Measurements from ENCODE around the gene VTI1B.
"Not testable (repeated sequence)": the region's sequence is repeated elsewhere in the genome, so short reads cannot be mapped to it uniquely, and the experiment has no call there.

GRCh38 chr14:67626131-67626530, 48.3 kb downstream of the VTI1B start:
- TF ChIP-seq SP1 (IDR thresholded peaks at IDR 0.05); LEF1 (IDR thresholded peaks at IDR 0.05; ENCODE audit: borderline replicate concordance); BHLHE40 (IDR thresholded peaks at IDR 0.05; ENCODE audit: borderline replicate concordance); NFRKB (IDR thresholded peaks at IDR 0.05); ELF4 (IDR thresholded peaks at IDR 0.05); L3MBTL2 (conservative IDR thresholded peaks at IDR 0.05); FOXM1 (IDR thresholded peaks at IDR 0.05; ENCODE audit: borderline replicate concordance); SUZ12 (IDR thresholded peaks at IDR 0.05); FOXA1 (IDR thresholded peaks at IDR 0.05); ZNF384 (IDR thresholded peaks at IDR 0.05); ARNT (IDR thresholded peaks at IDR 0.05): not testable (repeated sequence)
- TF ChIP-seq, protein P1, sequence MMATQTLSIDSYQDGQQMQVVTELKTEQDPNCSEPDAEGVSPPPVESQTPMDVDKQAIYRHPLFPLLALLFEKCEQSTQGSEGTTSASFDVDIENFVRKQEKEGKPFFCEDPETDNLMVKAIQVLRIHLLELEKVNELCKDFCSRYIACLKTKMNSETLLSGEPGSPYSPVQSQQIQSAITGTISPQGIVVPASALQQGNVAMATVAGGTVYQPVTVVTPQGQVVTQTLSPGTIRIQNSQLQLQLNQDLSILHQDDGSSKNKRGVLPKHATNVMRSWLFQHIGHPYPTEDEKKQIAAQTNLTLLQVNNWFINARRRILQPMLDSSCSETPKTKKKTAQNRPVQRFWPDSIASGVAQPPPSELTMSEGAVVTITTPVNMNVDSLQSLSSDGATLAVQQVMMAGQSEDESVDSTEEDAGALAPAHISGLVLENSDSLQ (IDR thresholded peaks at IDR 0.05) = not testable (repeated sequence)

Measured in HEK293T (cell line).